GM12873 (cell line): ENCODE data around the gene SYNRG.

Experiments used
- TF ChIP-seq, protein P1 (sequence below): IDR thresholded peaks from 2 replicates; pipeline ENCODE4 v1.5.1; 2012; ENCODE audit warnings: low read depth, mild to moderate bottlenecking, moderate library complexity, low read length, control low read depth; ENCODE audit not compliant: insufficient read depth; ENCODE audit errors: missing control alignments

SYNRG gene

DNA sequence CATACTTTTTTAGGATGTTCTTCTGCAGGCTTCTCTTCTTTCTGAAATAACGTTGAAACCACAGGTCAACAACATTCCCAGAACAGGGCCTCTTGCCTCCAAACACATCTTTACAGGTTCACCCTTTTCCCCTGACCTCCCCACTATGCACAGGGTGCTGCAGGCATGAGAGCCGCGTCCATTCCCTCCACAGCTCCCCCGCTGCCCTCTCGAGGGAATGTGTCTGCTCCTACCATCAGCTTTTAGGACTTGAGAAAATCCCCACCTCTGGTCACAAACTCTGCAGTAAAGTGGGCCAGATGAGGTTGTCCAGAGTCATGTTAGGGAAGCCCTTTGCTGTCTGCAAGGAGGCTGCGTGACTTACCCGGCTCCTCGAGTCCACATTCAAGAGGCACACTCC, 89.0 kb downstream of the SYNRG start:
- TF ChIP-seq, protein P1, sequence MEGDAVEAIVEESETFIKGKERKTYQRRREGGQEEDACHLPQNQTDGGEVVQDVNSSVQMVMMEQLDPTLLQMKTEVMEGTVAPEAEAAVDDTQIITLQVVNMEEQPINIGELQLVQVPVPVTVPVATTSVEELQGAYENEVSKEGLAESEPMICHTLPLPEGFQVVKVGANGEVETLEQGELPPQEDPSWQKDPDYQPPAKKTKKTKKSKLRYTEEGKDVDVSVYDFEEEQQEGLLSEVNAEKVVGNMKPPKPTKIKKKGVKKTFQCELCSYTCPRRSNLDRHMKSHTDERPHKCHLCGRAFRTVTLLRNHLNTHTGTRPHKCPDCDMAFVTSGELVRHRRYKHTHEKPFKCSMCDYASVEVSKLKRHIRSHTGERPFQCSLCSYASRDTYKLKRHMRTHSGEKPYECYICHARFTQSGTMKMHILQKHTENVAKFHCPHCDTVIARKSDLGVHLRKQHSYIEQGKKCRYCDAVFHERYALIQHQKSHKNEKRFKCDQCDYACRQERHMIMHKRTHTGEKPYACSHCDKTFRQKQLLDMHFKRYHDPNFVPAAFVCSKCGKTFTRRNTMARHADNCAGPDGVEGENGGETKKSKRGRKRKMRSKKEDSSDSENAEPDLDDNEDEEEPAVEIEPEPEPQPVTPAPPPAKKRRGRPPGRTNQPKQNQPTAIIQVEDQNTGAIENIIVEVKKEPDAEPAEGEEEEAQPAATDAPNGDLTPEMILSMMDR, result no peak

DNA sequence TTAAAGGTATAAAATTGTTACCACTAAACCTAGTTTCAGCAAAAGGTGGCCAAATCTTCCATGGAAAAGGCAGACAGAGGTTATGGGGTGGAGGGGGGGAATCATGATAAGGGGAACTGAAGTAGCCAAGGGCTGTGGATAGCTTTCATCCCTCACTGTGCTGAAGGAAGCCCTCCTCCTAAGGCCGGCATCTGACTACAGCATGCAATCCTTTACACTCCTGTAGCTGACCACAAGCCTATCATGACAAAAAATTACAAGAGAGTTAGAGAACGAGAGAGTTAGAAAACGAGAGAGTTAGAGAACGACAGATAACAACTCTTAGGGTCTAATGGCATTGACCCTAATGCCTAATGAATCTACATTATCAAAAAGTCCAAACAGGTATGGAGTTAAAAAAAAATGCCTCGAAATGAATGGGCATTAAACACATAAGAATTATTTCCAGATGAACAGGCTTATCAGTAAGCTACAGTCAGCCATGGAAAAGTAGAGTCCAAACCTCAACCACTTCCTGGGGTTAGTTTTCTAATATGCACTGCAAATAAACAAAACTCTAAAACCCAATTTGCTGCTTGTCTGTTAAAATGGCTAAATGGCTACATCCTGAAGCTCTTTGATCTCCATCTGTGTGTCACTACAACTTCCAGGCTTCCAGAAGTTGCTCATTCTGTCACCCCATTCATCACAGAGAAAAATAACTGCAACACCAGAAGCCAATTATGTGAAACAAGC, 89.8 kb downstream of the SYNRG start:
- TF ChIP-seq, protein P1, result no peak

GRCh38 chr17:37518826-37519225, 90.4 kb downstream of the SYNRG start:
- TF ChIP-seq, protein P1, result no peak

DNA sequence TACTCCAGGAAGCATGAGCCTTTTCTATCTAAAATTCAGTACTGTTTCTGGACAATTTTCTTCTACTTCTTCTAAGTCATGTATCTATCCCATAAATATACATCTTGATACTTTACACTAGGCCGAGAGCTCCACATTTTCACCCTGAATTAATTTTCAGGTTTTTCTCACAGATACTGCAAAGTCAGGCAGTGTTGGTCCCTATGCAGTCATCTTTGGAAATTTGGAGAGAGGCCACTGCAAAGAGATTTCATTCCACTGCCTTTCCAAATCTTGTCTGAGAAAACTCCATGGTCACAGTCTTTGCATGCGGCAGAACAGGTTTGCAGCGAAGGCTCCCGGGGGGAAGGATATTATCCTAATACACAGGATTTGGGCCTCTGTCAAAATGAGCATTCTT, 91.3 kb downstream of the SYNRG start:
- TF ChIP-seq, protein P1, result no peak

- TF ChIP-seq, protein P1, result no peak
Observed at GRCh38 chr17:37516127-37516571, 93.1 kb downstream of the SYNRG start.

DNA sequence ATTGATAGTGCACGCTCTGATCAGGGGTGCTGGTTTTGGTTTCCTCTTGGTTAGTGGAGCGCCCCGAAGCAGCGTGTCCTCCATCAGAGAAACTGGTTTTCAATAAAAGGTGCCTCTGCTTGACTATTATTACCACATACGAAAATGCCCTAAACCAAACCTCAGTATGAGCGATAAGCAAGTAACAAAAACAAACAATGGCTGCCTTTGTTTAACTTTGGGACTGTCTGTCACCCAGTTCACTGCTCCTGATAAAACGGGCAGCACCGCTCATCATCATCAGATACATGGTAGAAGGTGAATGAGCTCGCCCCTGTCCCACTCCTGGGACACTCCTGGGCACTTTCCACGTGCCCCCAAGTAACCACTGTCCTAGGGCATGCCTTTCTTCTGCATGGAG, 95.5 kb downstream of the SYNRG start:
- TF ChIP-seq, protein P1, result no peak

DNA sequence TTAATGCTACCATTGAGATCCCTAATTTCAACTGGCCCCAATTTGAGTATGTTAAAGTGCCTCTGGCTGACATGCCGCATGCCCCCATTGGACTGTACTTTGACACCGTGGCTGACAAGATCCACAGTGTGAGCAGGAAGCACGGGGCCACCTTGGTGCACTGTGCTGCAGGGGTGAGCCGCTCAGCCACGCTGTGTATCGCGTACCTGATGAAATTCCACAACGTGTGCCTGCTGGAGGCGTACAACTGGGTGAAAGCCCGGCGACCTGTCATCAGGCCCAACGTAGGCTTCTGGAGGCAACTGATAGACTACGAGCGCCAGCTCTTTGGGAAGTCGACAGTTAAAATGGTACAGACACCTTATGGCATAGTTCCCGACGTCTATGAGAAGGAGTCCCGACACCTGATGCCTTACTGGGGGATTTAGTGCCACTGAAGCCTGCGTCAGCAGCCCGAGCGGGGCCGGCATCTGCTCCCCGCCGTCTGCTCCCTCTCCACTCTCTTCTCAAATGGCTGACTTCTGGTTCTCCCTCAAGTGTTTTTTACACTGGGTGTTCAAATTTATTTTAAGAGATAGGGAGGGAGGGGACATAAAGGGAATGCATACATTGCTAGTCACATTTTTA, 96.7 kb downstream of the SYNRG start:
- TF ChIP-seq, protein P1, result no peak
